ENCODE results near the gene IL23R. TPM values are rescaled to one million over a fixed set of nuclear protein-coding genes. Genes with fewer than 3 reads are reported as not detected.

Gene IL23R
- total RNA-seq, 1 experiment from 2014 or later = not detected

- TF ChIP-seq REST (IDR thresholded peaks at IDR 0.05; ENCODE audit: low read depth) = no peak
- TF ChIP-seq EZH2phosphoT487 (IDR thresholded peaks at IDR 0.05; ENCODE audit: borderline replicate concordance) = no peak
- TF ChIP-seq EZH2 (IDR thresholded peaks at IDR 0.05) = no peak
Observed at GRCh38 chr1:67239738-67240137, 73.5 kb downstream of the IL23R start (continued).

GRCh38 chr1:67241200-67241746 lies 75.0 kb downstream of the IL23R start:
- no peaks in the 10 kb centered on the region for H3K9me2 ChIP-seq (ENCODE audit: insufficient read depth)
- ChIA-PET CTCF (no interaction called here), RAD21 (ENCODE audit: low non-redundant PET in 1 of 2, low total read pairs in 2 of 2, uncharacterized antibody in 2 of 2, unreplicated experiment in 2 of 2) (no interaction called here), POLR2A (no interaction called here)
- no peak overlapping the region for H3K27ac ChIP-seq (ENCODE audit: low read depth, low read length)
- no peak overlapping the region for H3K4me2 ChIP-seq (ENCODE audit: low read length)
- H4K20me1 ChIP-seq (ENCODE audit: insufficient read depth) = no peaks in the 10 kb centered on the region
- no peaks in the 10 kb centered on the region for H3K79me2 ChIP-seq (ENCODE audit: insufficient read depth, low read length)
- no peaks in the 10 kb centered on the region for H3K9me3 ChIP-seq (ENCODE audit: control insufficient read depth in 1 of 2, insufficient read depth in 1 of 2, low read depth in 1 of 2, low read length in 2 of 2)
- ATAC-seq (no peak), DNase-seq (ENCODE audit: low read depth, low spot score) (no peak)
- intact Hi-C loops (cut with micrococcal nuclease) = no loop called here
- no peak overlapping the region for H3K4me3 ChIP-seq (replicated peaks in 1 of 2; ENCODE audit: low read depth in 1 of 2, low read length in 2 of 2)
- H3K27me3 ChIP-seq (ENCODE audit: insufficient read depth, low read length) = no peaks in the 10 kb centered on the region
- H3K9ac ChIP-seq (ENCODE audit: low read length) = no peak overlapping the region
- no peaks in the 10 kb centered on the region for H3K4me1 ChIP-seq (ENCODE audit: control insufficient read depth in 1 of 2, insufficient read depth in 2 of 2, low read length in 2 of 2)
- BruUV-seq (replicated peaks) = no TSS peak
- no peaks in the 10 kb centered on the region for H3K36me3 ChIP-seq (ENCODE audit: control insufficient read depth in 1 of 2, insufficient read depth in 2 of 2, low read length in 2 of 2)
- no peak overlapping the region for H2AFZ ChIP-seq (ENCODE audit: low read depth, low read length, poor library complexity, severe bottlenecking)
- no peak for TF ChIP-seq CTCF (IDR thresholded peaks at IDR 0.05 in 2 of 3, conservative IDR thresholded peaks at IDR 0.05 in 1 of 3; ENCODE audit: borderline replicate concordance in 1 of 3, insufficient read depth in 1 of 3, low read depth in 2 of 3, low read length in 2 of 3)
- TF ChIP-seq ELF1 (IDR thresholded peaks at IDR 0.05; ENCODE audit: borderline replicate concordance, low read depth) = no peak
- TF ChIP-seq TCF7L2 (IDR thresholded peaks at IDR 0.05; ENCODE audit: borderline replicate concordance, extremely low read depth, insufficient read depth, insufficient read length) = no peak
- TF ChIP-seq POLR2AphosphoS5 (IDR thresholded peaks at IDR 0.05; ENCODE audit: low read depth, low read length) = no peak
- no peak for TF ChIP-seq ZNF274 (IDR thresholded peaks at IDR 0.05; ENCODE audit: low read depth, low read length)
- no peak for TF ChIP-seq CBX3 (IDR thresholded peaks at IDR 0.05; ENCODE audit: low read depth)
- no peak for TF ChIP-seq POLR2A (IDR thresholded peaks at IDR 0.05; ENCODE audit: borderline replicate concordance, extremely low read depth, insufficient read depth, insufficient read length)
- TF ChIP-seq ZBTB33 (IDR thresholded peaks at IDR 0.05; ENCODE audit: extremely low read depth, insufficient replicate concordance, low read length) = no peak
- no peak for TF ChIP-seq RAD21 (IDR thresholded peaks at IDR 0.05; ENCODE audit: low read depth)
- no peak for TF ChIP-seq REST (IDR thresholded peaks at IDR 0.05; ENCODE audit: low read depth)
- TF ChIP-seq SIN3A (IDR thresholded peaks at IDR 0.05; ENCODE audit: low read depth) = no peak

Measured in HCT116 (cell line).